DMS79 (cell line): ENCODE measurements around the gene SLFN5.
"Not testable (repeated sequence)": the region's sequence is repeated elsewhere in the genome, so short reads cannot be mapped to it uniquely, and the experiment has no call there.

ENCODE experiments used
- DNase-seq: peaks from one replicate; lab custom pipeline; 2025; lab: John Stamatoyannopoulos, UW

SLFN5 gene

DNA sequence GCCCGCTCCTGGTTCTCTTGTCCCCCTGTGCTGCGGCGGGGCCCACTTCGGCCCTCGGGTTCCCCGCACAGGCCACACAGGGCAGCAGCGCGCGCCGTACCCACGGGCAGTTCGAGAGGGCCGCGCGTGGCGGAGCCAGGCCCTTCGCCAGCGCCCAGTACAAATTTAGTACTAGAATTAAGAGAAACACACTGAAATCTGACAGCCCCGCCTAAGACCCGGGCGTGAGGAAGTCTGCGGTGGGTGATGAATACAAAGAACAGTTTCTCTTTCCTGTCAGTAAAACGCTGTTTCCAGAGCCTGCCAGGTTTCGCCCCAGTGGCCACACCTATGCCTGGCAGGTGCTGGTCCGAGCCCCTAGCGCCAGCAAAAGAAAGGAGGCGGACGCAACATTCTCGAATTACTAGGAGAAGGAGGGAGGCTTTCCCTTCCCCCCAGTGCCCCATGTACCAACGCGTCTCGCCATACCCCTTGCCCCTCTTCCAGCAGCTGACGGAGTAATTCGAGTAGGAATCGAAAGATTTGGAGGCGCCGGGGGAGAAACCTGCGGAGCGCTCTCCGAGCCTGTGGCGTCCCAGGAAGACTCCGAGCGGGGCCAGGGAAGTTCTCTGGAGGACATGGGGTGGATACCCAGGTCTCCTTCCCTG is 591 bp upstream of the SLFN5 start:
- peak; percentile 86 for DNase-seq

DNA sequence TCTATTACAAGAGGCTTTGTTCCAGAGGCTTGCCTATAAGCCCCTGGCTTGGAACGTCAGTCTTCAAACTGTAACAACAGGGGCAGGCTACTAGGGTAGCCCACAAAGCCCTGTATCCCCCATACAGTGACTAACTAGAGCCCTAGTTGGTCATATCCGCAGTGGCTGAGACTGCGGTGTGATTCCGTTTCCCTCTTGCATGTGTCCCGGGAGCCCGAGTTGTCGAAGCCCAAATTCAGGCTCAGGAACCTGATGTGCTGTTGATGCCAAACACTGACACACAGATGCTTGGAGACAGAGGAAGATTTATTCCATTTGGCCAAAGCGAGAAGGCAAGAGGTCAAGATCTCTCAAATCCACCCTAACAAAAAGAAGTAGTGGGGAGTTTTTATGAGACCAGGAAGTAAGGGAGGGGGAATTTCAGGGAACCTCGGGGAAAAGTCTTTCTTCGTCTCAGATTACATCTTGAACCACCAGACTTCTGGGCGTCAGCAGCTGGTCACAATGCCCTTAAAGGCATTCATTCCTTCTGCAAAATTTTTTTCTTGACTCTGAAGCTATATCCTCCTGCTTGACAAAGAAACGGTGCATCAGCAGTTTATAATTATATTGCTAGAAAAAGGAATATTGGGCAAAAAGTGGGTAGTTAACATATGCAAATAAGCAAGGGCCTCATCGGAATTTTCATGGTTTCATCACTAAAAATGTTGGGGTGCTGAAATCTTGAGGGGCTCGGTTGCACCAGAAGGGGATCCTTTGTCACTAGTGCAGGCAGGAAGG is 879 bp downstream of the SLFN5 start:
- peak; percentile 63 for DNase-seq

DNA sequence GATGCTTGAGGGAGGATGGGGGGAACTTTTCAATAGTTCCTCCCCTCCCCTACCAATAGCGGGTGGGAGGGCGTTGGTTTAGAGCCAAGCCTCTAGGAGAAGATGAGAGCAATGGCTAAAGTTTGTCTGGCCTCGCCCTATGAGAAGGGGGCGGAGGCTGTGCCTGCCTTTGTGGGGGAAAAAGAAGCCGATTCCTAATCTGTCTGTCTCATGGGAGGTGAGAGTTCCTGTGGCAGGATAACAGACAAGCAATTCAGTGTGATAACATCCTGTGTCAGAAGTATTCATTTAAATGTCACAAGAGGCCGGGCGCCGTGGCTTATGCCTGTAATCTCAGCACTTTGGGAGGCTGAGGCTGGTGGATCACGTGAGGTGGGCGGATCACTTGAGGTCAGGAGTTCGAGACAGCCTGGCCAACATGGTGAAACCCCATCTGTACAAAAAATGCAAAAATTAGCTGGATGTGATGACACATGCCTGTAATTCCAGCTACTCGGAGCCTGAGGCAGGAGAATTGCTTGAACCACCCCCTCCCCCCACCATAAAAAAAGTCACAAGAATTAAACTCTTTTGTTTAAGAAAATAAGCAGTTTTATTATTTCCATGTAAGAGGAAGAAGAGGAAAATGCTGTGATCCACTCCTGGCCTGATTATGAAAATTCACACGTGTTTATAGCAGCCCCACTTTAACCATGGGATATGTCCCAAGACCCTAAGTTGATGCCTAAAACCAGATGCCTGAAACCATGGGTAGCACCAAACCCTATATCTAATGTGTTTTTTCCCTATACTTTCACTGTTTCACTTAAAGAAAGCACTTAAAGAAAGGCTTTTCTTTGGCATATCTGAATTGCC is 1.7 kb downstream of the SLFN5 start:
- peak; percentile 66 for DNase-seq

DNA sequence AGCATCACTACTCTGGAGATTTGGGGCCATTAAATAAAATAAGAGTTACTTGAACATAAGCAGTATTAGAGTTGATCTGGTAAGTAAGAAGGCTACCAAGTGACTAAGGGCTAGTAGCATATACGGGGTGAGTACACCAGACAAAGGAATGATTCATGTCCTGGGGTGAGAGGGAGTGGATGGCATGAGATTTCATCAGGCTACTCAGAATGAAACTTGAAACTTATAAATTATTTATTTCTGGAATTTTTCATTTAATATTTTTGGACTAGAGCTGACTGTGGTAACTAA is 2.3 kb downstream of the SLFN5 start:
- DNase-seq, result no peak

DNA sequence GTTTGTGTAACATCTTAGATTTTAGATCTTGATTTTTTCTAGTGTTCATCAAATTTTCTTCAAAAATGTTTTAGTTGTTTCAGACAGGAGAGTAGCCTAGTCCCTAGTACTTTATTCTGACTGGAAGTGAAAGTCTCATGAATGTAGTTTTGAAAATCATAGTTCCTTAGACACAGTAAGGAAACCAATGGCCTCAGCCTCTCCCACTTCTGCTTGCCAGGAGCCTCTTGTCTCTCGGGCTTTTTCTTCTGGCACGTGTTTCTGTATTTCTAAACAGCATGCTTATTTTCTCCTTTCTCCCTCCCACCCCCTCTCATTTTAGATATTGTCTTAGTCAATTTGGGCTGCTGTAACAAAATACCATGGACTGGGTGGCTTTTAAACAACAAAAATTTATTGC is 9.8 kb downstream of the SLFN5 start:
- DNase-seq, result no peak

DNA sequence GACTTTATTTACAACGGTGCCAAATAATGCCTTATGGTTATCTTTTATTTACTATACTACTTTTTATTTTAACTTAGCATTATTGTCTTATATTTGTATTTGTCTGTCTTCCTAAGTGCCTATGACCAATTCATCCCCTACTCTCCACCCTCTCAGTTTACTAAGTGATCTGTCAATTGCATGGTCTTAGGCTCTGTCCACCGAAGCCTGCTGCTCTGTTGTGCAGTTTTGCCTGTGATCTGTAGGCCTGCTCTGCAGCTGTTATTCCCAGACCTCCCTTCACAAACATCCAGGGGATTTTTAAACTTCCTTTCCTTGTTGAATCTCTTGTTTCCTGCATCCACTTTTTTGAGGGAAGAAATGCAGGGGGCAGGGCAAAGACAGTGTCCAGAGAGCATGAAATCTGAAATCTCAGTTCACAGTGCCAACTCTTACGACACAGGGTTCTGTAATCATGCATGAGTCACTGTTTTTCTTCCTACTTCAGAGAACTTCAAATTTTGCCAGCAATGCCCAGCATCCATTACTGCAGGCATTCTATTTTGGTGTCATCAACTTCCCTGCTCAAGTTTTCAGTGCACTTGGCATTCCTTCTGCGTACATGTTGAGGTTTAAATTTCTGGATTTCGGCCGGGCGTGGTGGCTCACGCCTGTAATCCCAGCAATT is 11.4 kb downstream of the SLFN5 start:
- no peak for DNase-seq

DNA sequence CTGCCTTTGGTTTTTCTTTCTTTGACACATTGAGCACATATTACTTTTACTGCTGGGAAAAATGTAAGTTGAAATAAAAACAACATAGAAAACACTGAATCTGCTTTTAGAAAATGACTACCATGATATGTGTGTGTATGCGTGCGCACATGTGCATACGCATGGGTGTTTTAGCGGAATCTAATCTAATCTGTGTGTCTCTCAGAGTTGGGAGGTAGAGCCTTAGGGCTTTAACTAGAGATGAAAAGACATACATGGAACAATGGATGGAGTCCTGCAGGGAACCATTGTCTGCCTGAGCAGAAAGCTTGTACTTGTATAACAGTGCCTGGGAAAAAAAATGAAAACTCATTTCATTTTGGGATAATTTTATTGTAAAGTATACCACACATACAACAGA is 12.4 kb downstream of the SLFN5 start:
- DNase-seq, result no peak

DNA sequence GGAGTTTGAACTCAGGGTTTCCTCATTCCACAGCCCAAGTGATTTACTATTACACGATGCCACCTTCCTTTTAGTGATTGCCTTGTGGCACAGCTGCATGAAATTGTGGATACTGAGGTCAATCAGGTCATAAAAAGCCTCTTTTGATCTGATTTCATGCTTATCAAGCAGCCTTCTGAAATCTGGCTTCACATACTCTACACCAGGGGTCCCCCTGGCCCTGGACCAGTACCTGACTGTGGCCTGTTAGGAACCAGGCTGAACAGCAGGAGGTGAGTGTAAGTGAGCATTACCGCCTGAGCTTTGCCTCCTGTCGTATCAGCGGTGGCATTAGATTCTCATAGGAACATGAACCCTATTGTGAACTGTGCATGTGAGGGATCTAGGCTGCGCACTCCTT is 13.8 kb downstream of the SLFN5 start:
- peak; percentile 72 for DNase-seq

DNA sequence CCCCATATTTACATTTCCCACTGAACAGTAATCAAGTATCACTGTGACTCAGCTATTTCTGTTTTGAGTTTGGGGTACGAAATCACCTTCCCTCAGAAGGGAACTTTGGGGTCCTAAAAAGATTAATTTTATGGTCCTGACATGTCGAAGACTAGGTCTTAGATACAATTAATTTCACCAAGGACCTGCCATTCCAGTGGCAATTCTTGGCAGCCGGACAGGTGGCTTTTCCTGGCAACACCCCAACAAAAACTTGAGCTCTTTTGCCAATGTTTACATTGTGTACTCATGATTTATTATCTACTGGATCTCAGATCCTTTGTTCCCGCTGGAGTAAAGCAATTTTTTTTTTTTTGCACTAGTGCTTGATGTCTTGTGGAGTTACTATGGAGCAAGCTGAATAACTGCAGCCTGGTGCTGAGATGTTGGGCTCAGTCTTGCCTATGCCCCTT is 14.4 kb downstream of the SLFN5 start:
- DNase-seq, result peak; percentile 83

DNA sequence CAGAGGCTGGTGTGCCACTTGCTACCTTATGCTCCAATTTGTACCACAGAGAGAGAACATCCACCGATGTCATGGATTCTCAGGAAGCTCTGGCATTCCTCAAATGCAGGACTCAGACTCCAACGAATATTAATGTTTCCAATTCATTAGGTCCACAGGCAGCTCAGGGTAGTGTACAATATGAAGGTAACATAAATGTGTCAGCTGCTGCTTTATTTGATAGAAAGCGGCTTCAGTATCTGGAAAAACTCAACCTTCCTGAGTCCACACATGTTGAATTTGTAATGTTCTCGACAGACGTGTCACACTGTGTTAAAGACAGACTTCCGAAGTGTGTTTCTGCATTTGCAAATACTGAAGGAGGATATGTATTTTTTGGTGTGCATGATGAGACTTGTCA is 16.1 kb downstream of the SLFN5 start:
- DNase-seq, result no peak

DNA sequence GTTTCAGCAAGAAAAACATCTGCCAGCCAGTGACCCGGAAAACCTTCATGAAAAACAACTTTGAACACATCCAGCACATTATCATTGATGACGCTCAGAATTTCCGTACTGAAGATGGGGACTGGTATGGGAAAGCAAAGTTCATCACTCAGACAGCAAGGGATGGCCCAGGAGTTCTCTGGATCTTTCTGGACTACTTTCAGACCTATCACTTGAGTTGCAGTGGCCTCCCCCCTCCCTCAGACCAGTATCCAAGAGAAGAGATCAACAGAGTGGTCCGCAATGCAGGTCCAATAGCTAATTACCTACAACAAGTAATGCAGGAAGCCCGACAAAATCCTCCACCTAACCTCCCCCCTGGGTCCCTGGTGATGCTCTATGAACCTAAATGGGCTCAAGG is 22.2 kb downstream of the SLFN5 start:
- no peak for DNase-seq

DNA sequence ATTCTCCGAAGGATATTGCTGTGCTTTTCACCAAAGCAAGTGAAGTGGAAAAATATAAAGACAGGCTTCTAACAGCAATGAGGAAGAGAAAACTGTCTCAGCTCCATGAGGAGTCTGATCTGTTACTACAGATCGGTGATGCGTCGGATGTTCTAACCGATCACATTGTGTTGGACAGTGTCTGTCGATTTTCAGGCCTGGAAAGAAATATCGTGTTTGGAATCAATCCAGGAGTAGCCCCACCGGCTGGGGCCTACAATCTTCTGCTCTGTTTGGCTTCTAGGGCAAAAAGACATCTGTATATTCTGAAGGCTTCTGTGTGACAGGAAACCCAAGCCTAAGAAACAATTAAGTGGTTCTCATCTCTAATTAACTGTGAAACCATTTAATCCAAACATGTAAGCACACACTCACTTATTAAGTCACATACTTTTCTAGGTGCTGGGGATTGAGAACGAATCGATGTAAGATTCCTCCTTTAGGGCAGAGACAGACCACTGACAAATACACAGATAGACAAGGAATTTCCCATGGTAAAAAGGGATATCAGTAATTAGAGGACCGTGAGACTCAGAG is 22.8 kb downstream of the SLFN5 start:
- DNase-seq, result no peak

DNA sequence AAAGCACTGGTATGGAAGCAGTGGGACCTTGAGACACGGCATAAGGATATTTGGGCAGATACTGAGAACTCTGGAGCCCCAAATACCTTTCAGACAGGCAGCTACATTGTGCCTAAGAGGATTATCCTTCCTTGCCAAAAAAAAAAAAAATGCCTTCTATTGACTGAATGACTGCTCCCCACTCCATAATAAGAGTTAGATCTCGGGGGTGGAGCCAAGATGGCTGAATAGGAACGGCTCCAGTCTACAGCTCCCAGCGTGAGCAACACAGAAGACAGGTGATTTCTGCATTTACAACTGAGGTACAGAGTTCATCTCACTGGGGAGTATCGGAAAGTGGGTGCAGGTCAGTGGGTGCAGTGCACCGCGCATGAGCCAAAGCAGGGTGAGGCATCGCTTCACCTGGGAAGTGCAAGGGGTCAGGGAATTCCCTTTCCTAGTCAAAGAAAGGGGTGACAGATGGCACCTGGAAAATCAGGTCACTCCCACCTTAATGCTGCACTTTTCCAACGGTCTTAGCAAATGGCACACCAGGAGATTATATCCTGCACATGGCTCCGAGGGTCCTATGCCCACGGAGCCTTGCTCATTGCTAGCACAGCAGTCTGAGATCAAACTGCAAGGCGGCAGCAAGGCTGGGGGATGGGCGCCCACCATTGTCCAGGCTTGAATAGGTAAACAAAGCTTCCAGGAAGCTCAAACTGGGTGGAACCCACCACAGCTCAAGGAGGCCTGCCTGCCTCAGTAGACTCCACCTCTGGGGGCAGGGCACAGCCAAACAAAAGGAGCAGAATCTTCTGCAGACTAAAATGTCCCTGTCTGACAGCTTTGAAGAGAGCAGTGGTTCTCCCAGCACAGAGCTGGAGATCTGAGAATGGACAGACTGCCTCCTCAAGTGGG is 31.5 kb downstream of the SLFN5 start:
- DNase-seq, result not testable (repeated sequence)

DNA sequence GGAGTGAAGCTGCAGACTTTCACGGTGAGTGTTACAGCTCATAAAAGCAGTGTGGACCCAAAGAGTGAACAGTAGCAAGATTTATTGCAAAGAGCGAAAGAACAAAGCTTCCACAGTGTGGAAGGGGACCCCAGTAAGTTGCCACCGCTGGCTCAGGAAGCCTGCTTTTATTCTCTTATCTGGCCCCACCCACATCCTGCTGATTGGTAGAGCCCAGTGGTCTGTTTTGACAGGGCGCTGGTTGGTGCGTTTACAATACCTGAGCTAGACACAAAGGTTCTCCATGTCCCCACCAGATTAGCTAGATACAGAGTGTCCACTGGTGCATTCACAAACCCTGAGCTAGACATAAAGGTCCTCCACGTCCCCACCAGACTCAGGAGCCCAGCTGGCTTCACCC is 35.6 kb downstream of the SLFN5 start:
- DNase-seq, result not testable (repeated sequence)

DNA sequence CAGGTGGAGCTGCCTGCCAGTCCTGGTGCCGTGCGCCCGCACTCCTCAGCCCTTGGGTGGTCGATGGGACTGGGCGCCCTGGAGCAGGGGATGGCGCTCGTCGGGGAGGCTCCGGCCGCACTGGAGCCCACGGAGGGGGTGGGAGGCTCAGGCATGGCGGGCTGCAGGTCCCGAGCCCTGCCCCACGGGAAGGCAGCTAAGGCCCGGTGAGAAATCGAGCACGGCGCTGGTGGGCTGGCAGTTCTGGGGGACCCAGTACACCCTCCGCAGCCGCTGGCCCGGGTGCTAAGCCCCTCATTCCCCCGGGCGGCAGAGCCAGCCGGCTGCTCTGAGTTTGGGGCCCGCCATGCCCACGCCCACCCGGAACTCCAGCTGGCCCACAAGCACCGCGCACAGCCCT is 36.0 kb downstream of the SLFN5 start:
- not testable (repeated sequence) for DNase-seq

DNA sequence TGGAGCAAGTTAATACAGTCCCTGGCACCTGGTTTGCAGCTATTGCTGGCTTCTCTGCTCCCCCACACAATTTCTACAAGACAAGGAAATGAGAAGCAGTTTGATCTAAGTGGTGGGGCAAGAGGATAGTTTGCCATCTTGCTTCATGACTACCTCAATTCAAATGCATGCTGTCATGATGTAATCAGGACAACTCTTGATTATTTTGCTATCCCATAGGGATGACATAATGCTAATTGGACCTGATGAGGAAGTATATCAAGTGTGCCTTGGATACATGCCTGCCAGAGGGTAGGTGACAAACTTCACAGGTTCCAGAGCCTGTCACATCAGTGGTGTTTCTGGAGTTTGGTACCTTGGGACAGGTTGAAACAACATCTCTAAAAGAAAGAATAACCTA is 40.9 kb downstream of the SLFN5 start:
- no peak for DNase-seq

DNA sequence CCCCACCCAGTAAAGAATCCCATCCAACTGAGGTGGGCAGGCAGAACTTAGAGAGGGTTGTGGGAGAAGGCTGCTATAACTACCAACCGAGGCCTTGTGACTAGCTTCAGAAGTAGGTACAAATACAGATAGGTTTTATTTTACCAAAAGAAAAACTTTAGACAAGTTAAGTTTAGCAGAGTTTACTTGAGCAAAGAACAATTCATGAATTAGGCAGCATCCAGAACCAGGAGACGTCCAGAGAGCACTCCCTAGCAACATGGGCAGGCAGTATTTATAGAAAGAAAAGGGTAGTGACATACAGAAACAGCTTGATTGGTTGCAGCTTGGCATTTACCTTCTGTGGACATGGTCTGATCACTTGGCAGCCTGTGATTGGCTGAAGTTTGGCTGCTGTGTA is 42.1 kb downstream of the SLFN5 start:
- DNase-seq, result no peak

DNA sequence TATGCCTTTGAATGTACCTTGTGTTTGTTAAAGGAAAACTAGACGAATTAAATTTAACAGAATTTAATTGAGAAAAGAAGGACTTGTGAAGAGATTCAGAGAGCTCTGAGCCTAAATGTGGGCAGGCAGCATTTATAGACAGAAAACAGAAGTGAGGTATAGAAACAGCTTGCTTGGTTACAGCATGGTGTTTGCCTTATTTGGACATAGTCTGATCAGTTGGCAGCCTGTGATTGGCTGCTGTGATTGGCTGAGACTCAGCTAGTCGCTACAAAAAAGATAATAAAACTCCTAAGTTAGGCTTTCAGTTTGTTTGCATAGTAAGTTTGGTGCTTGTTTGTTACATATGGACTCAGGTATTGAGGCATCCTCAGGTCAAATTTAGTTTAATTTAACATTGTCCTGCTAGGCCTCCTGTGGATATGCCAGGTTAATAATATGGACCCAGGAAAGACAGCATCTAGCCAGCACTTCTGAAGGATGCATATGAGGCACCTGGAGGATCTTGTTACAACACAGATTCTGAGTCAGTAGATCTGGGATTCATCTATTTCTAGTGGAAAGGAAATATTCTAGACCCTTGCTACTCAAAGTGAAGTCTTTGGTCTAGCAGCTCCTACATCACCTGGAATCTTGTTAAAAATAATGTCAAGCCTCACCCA is 43.4 kb downstream of the SLFN5 start:
- no peak for DNase-seq

DNA sequence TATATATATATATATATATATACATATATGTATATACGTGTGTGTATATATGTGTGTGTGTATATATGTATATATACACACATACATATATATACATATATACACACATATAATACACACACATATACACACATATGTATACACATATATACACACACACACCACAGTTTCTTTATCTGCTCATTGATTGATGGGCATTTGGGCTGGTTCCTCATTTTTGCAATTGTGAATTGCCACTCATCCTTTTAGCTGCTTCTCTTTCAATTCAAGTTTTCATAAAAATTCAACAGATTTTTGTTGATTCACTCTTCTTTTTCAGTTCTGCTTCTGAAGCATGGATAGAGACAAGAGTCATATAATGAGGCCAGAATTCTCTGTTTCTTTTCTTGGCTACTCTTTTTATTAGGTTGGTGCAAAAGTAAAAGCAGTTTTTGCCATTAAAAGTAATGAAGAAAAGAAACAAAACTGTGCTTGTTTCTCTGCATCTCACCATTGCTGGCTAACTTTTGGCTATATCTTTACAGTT is 44.5 kb downstream of the SLFN5 start:
- no peak for DNase-seq

DNA sequence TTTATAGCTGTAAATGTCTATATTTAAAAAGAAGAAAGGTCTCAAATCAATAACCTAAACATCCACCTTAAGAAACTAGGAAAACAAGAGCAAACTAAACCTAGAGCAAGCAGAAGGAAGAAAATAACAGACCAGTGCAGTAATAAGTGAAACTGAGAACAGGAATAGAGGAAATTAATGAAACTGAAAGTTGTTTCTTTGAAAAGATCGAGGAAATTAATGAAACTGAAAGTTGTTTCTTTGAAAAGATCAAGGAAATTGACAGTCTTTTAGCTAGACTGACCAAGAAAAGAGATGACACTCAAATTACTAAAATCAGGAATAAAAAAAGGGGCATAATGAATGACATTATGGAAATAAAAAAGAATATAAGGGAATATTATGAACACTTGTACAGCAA is 46.4 kb downstream of the SLFN5 start:
- no peak for DNase-seq
